ENCODE results near the gene AKAP6.
"Not testable (repeated sequence)": the region's sequence is repeated elsewhere in the genome, so short reads cannot be mapped to it uniquely, and the experiment has no call there.

Gene AKAP6

DNA sequence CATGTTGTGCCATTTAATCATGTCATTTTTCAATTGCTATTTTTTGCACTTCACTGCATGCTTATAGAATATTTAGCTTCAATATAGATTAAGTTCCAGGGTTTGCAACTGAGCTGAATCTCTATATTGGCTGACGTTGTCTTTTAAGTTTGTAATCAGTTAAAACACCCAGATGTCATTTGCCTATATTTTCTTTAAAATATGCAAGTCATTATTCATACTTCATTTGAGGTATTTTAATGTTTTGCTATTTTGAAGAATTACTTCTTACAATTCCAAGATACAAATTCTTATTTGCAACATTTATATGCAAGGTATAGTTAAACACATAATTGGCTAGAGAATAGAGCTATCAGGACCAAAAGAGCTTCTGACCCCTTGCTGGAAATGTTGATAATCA is 434.6 kb downstream of the AKAP6 start:
- no peak for DNase-seq (ENCODE audit: low read depth)

DNA sequence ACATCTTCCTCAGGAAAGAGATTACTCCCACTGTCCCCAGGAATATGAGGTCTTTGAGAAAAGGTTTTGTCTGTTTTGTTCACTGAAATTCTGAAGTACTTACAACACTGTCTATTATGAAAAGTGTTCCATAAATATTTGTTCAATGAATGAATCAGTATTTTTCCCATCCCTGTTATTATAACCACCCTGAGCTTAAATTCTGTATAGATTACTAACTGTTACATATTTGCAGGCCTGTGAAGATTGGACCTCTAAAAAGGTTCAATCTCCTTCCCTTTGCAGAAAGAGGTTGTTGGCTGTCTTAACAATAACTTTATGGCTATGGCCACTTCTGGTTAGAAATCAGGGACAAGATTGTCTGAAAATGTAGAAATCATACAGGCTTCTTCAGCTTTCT is 435.0 kb downstream of the AKAP6 start:
- no peak for DNase-seq (ENCODE audit: low read depth)

DNA sequence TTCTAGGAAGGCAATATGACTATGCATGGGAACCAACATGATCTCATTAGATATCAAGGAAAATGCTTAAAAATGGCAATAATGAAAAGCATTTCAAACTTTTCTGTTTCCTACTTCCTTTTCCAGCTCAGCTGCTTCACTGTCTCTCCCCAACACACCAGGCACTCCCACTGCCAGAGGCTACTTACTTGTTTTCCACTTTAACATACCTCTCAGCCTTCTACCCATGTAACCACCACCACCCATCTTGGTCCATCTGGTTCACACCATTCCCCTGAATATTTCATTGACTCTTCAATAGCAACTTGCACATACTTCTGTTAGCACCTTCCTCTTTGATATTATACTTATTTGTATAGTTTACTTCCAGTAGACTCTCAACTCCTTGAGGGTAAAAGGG is 441.3 kb downstream of the AKAP6 start:
- DNase-seq (ENCODE audit: low read depth): no peak

DNA sequence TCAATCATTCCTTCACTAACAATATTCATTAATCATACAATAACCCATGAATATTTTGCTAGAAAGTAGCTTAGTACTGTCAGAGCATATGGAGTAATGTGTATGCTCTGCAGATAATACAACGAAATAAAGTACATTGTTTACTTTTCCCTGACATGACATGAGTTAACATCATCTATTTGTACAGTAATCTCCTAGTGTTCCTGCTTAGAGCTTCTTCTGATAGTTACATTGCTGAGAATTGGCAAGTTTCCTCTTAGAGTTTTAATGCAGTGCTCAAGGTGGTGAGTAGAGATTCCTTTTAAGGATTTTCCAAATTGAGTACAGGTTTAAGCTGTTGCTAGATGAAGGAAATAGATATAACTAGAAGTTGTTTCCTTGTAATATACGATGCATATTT is 445.1 kb downstream of the AKAP6 start:
- DNase-seq (ENCODE audit: low read depth): no peak

DNA sequence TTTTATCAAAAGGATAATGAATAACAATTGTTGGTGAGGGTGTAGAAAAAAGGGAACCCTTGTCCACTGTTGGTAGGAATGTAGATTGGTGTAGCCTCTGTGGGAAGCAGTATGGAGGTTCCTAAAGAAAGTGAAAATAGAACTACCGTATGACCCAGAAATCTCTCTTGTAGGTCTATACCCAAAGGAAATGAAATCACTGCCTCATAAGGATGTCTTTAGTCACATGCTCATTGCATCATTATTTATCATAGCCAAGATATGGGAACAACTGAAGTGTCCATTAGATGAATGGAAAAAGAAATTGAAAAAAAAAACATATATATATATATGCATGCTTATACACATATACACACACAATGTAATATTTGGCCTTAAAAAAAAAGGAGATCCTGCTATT is 450.7 kb downstream of the AKAP6 start:
- DNase-seq (ENCODE audit: low read depth): no peak

DNA sequence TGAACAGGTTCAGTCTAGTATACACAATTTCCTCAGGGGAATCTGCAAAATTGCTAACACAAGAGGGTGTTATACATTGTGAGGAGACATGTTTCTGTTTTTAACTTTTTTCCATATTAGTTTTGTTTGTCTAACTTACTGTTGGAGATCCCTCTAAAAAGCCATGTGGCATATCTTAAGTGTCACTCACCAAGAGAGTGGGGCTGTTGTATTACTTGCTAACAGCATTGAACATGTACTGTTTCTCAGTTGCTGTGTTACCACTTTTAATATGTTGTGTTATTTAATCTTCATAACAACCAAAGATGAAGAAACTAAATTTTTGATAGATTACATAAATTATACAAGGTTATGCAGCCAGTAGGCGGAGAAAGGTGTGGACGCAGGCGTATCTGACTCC is 455.3 kb downstream of the AKAP6 start:
- no peak for DNase-seq (ENCODE audit: low read depth)

DNA sequence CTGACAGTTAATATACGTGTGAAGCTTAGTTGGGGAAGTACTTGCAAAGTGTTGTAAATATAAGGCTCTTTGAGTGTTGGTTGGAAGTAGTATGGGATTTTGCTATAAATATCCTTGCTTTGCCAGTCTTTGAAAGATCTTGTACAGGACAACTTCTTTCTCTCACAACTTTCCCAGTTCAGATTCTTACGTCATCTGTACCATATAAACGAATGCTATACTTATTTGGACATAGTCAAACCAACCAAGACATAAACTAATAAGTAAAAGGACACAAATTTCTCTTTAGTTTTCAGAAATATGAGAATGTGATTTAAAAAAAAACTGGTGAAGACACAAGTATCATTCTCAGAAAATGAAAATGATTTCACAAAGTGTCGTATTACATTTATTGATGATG is 456.5 kb downstream of the AKAP6 start:
- DNase-seq (ENCODE audit: low read depth): no peak

DNA sequence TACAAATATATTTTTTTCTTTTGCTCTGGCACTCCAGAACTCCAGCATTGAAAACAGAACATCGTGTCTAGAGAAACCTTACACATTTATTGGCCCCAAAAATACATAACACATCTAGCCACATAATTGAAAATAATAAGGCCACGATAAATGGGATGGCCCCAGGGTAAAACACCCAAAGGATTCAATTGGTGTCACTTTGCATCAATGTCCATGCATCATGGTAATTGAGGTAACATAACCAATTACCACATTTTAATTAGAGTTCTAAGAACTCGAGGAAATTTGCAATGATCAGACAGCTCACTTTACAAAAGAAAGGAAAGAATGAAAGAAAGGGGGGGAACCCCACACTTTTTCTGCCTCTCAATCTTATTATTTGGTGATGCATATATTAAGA is 457.8 kb downstream of the AKAP6 start:
- no peak for DNase-seq (ENCODE audit: low read depth)

DNA sequence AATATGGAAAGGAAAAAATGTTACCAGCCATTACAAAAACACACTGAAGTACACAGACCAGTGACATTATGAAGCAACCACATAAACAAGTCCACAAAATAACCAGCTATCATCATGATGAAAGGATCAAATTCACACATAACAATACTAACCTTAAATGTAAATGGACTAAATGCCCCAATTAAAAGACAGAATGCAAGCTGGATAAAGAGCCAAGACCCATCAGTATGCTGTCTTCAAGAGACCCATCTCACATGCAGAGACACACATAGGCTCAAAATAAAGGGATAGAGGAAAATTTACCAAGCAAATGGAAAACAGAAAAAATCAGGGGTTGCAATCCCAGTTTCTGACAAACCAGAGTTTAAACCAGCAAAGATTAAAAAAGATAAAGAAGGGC is 463.9 kb downstream of the AKAP6 start:
- not testable (repeated sequence) for DNase-seq (ENCODE audit: low read depth)

DNA sequence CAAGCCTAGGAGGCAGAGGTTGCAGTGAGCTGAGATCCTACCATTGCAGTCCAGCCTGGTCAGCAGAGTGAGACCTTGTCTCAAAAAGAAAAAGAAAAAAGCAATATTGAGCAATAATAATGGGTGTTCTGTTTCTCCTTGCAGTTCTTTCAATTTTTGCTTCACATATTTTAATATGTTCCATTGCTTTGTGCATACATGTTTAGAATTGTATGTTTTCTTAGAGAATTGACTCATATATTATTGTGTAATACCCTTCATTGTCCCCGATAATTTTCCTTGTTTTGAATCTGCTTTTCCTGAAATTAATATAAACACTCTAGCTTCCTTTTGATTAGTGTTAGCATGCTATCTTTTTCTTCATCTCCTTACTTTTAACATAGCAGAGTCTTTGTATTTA is 471.2 kb downstream of the AKAP6 start:
- no peak for DNase-seq (ENCODE audit: low read depth)

DNA sequence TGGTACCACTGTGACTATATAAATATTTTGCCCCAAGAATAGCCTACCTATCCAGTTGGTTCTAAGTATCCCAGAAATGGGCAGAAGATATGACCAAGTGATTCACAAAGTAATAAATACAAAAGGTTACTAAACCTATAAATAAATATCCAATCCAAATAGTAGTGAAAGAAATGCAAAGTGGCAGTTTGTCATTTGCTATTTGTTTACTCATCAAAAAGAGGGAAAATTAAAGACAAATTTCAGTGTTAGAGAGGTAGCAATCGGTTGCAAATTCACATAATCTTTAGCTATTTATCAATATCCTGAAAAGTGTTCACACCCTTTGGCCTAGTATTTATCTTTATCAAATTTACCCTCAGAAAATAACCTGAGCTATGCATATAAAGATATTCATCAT is 473.2 kb downstream of the AKAP6 start:
- DNase-seq (ENCODE audit: low read depth): no peak

DNA sequence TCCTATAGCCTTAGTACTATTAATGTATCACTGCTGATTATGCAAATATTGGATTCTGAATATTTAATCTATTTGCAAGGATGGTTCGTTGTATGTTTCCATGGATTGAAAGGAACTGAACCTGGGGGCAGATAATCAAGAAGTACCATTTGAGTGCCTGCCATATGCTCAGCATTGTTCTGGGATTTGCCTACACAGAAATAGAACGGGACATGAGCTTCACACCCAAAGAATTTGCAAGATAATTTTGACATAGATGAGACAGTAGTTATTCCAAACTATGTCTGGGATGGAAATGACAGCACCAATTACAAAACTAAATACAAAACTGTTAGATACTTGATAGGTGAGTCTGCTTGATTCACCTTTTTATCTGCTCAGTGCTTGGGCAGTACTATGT is 476.9 kb downstream of the AKAP6 start:
- DNase-seq (ENCODE audit: low read depth): no peak

DNA sequence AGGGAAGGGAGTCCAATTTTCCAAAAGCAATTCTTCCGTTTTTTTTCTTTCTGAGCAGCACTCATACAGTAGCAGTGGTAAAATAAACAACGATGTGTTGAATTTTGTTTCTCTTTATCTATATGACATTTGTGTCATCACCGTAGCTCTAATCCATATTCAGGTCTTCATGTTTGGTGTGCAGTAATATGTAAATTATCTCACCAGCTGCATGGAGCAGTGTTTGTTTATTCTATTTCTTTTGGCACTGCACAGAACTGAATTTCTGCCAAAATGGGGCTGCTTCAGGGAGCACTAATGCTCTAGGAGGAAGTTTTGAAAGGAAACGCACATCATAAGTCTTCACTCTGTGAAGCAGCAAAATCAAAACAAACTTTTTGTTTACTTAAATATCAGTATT is 479.5 kb downstream of the AKAP6 start:
- no peak for DNase-seq (ENCODE audit: low read depth)

DNA sequence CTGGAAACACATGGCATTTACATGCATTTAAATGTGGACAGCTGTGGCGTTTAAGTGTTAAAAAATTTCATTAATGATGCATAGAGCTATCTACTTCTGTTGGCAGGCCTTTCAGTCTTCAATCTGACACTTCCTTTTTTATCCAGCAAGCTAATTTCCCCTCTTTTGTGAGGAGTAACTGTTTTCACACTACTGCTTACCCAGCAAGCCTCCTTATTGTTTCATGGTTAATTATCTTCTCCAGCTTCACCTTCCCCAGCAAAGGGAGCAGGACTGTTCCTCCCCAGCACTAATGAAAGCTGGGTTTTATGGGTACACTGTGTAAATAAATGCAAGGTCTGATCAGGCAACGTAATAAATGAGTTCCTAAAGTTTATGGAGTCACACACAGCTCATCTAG is 480.2 kb downstream of the AKAP6 start:
- no peak for DNase-seq (ENCODE audit: low read depth)

DNA sequence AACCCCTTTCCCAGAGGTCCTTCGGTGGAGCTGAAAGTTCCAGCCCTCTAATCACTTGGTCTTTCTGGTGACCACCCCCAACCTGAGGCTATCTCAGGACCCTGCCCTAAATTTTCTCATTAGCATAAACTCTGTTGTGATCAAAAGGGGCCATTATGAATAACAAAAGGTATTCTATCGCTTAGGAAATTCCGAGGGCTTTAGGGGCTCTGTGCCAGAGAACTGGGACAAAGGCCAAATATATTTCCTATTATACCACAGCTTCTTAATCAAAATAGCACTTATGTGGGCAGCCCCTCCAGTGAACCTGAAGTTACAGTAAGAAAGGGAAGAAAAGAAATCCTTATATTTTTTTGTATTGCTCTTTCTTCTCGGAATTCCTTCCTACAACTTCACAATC is 484.3 kb downstream of the AKAP6 start:
- no peak for DNase-seq (ENCODE audit: low read depth)

DNA sequence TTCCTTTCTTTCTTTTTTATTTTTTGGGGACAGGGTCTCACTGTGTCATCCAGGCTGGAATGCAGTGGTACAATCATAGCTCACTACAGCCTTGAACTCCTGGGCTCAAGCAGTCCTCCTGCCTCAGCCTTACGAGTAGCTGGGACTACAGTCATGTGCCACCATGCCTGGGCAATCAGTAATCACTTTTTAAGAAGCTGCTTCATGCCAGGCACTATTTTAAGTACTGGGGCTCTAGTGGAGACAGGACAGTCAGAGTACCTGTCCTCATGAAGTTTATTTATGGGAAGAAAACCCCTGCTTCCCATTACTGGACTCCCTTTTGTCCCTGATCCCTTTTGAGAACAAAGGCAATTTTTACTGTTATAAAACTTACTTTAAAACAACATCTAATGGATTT is 485.6 kb downstream of the AKAP6 start:
- no peak for DNase-seq (ENCODE audit: low read depth)

DNA sequence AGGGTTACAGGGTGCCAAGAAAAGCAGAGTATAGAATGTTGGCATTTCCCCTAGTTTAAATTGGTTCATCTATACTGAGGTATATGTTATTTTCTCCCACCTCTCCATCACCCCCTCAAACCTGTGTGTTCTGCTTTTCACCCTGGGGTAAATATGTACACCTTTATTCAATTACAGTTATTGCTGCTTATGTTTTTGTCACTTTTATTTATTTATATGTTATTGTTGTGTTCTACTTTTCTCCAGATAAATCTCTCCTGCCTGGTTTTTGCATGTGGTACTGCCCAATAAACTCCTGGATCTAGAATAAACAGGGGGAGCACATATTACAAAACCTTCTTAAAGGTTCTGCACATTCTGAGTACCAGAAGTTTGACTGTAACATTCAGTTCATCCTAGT is 487.5 kb downstream of the AKAP6 start:
- no peak for DNase-seq (ENCODE audit: low read depth)

DNA sequence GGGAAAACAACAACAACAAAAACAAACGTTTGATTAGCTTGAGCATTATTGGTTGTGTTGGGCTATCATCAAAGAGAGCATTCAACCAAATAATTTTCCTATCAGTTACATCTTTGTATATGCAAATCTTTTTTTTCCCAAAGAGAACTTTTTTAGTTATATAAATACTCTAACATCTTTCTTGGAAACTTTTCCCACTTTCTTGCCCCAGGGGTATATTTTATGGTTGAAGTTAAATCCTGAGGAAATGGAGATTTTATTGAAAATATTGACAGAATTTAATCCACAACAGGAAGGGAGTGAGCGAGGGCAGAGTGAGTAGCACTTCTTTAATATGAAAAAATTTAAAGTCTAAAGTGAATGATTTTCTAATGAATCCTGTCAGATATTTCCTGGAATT is 488.7 kb downstream of the AKAP6 start:
- DNase-seq (ENCODE audit: low read depth): no peak

DNA sequence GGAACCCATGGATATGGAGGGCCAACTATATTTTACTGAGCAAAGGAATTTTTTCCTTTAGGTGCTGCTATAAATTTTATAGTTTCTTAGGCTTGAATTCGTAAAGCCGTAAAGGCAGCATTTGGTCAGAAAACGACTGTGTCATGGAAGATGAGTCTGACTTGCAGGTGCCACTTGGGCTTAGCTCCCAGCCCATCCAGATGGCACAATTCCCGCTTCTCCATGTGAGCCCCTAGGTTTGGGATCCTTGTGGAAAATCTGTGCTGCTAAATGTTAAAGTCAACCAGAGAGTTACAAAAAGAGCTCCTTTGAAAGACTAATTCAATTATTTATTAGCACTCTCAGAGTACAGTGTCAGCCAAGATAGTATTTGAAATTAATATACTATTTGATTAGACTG is 489.5 kb downstream of the AKAP6 start:
- no peak for DNase-seq (ENCODE audit: low read depth)

DNA sequence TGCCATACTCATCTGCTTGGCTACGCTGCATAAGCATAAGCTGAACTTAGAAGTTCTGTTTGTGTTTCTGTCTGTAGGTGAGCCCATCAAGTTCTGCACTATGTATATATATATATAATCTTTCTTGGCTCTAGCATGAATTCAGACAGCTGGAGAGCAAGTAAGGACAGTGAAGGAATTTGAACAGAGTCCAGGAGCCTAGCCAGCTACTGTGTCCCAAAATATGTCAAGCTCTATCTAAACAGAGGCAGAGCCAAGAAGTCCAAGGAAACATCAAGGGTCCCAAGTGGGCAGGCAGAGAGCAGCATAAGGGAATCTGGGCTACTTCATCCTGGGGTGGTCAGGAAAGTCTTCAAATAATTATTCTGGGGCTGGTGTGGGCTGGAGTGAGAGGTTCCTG is 491.1 kb downstream of the AKAP6 start:
- DNase-seq (ENCODE audit: low read depth): no peak

DNA sequence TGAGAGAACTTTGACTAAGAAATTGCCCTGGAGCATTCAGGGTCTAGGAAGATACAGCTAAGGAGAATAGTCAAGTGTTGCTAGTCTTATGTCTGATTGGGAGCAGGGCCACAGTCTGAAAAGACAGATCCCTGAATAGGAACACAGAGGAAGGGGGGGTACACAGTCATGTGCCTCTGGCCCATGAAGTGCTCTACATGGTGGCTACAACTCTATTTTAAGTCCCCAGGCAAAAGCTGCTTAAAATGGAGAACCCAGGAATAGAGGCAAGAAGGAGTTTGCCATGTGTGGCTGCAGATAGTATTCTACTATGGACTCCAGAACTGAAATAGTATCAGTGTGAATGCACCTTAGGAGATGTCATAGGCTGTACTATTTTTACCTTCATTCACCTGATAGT is 491.6 kb downstream of the AKAP6 start:
- DNase-seq (ENCODE audit: low read depth): no peak

DNA sequence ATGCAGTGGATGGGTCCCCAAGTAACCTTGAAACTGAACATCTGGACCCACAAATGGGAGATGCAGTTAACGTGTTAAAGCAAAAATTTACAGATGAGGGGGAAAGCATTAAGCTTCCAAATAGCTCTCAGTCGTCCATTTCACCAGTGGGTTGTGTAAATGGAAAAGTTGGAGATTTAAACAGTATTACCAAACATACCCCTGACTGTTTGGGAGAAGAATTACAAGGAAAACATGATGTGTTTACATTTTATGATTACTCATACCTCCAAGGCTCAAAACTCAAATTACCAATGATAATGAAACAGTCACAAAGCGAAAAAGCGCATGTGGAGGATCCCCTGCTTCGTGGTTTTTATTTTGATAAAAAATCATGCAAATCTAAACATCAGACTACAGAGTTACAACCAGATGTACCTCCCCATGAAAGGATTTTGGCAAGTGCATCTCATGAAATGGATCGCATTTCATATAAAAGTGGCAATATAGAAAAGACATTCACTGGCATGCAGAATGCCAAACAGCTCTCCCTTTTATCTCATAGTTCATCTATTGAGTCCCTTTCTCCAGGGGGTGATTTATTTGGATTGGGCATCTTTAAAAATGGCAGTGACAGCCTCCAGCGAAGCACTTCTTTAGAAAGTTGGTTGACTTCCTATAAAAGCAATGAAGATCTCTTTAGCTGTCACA is 493.0 kb downstream of the AKAP6 start:
- DNase-seq (ENCODE audit: low read depth): no peak

DNA sequence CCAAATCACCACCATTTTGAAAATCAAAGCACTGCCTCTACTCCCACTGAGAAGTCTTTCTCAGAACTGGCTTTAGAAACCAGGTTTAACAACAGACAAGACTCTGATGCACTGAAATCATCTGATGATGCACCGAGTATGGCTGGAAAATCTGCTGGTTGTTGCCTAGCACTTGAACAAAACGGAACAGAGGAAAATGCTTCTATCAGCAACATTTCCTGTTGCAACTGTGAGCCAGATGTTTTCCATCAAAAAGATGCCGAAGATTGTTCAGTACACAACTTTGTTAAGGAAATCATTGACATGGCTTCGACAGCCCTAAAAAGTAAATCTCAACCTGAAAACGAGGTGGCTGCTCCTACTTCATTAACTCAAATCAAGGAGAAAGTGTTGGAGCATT is 494.6 kb downstream of the AKAP6 start:
- no peak for DNase-seq (ENCODE audit: low read depth)

DNA sequence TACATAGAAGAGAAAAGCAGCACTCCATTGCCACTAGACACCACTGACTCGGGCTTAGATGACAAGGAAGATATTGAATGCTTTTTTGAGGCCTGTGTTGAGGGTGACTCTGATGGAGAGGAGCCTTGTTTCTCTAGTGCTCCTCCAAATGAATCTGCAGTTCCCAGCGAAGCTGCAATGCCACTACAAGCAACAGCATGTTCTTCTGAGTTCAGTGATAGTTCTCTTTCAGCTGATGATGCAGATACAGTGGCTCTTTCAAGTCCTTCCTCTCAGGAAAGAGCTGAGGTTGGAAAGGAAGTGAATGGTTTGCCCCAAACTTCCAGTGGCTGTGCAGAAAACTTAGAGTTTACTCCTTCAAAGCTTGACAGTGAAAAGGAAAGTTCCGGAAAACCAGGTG is 495.1 kb downstream of the AKAP6 start:
- DNase-seq (ENCODE audit: low read depth): no peak

DNA sequence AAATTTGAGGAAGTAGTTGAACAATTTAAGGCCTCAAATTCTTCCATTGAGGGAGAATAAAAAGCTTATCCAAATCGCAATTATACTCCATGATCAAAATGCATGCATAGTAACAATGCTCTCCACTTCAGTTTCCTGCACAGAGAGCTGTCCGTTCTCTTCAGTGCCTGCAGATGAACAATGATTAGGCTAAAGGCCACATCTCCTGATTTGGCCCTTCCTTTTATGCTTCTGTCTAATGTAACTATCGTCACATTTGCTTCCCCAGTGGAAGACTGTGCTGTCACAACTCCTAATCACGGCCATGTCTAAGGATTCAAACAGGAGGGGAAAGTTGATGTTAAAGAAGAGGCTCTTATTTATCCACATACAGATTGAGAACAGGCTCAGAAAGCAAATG is 496.0 kb downstream of the AKAP6 start:
- DNase-seq (ENCODE audit: low read depth): no peak

Measured in stimulated activated CD8-positive, alpha-beta memory T cell treated with anti-CD3 and anti-CD28 coated beads, Interleukin-12 subunit alpha, Interleukin-12 subunit beta, amount 100 ng/mL, for 4 hours (primary cell).